Lung (tissue), 12 donors: ENCODE data around the gene KCND3. TPM values are rescaled to one million over a fixed set of nuclear protein-coding genes. Genes with fewer than 3 reads are reported as not detected.

ENCODE experiments used
- ATAC-seq: fragments of 200-7000 bp; cut with Tn5 transposase; one replicate; pipeline ENCODE4 v1.9.1; 2020; ENCODE audit warnings: moderate number of reproducible peaks; ENCODE audit not compliant: insufficient read depth, low FRiP score
- DNase-seq, 3 donors: peaks; one replicate each; pipeline ENCODE4 v3.0.0-alpha.2; 2013 to 2017
- H3K27ac ChIP-seq, 2 donors: one replicate each; pipeline ENCODE4 v1.5.1; 2013; ENCODE audit warnings: mild to moderate bottlenecking in 2 of 2, moderate library complexity in 2 of 2, control low read depth in 1 of 2, inconsistent platforms in 1 of 2, low read depth in 1 of 2, low read length in 1 of 2
- H3K27me3 ChIP-seq, 3 donors: one replicate each; pipeline ENCODE4 v1.5.1; 2013; ENCODE audit warnings: low read length in 2 of 3; ENCODE audit not compliant: control insufficient read depth in 3 of 3, insufficient read depth in 3 of 3
- H3K36me3 ChIP-seq, 4 donors: one replicate each; pipeline ENCODE4 v1.5.1; 2013; ENCODE audit warnings: low read length in 4 of 4, mild to moderate bottlenecking in 1 of 4, moderate library complexity in 1 of 4; ENCODE audit not compliant: control insufficient read depth in 4 of 4, insufficient read depth in 4 of 4
- H3K4me1 ChIP-seq, 5 donors: one replicate each; pipeline ENCODE4 v1.5.1; 2013; ENCODE audit warnings: low read length in 5 of 5, mild to moderate bottlenecking in 2 of 5, moderate library complexity in 1 of 5; ENCODE audit not compliant: control insufficient read depth in 5 of 5, insufficient read depth in 5 of 5
- H3K4me3 ChIP-seq: one replicate; pipeline ENCODE4 v1.5.1; 2013; ENCODE audit warnings: mild to moderate bottlenecking, control low read depth, moderate library complexity
- H3K9ac ChIP-seq, 2 donors: one replicate each; pipeline ENCODE4 v1.5.1; 2013; ENCODE audit warnings: low read length in 2 of 2, control low read depth in 1 of 2; ENCODE audit not compliant: insufficient read depth in 1 of 2
- H3K9me3 ChIP-seq, 4 donors: one replicate each; pipeline ENCODE4 v1.5.1; 2013; ENCODE audit warnings: low read length in 3 of 4, mild to moderate bottlenecking in 1 of 4, moderate library complexity in 1 of 4; ENCODE audit not compliant: control insufficient read depth in 4 of 4, insufficient read depth in 3 of 4
- CTCF ChIP-seq: IDR thresholded peaks from 2 replicates; pipeline ENCODE4 v1.5.1; 2012; ENCODE audit warnings: mild to moderate bottlenecking; ENCODE audit errors: control extremely low read depth, extremely low read depth
- WGBS, 2 donors: extraction: QIAGEN DNeasy Blood & Tissue Kit; methylation state at CpG; one replicate each; pipeline ENCODE4 v1.1.7; 2013; 5-methylcytosine and 5-hydroxymethylcytosine counted together
- polyA plus RNA-seq, 2 donors: library from polyadenylated mRNA; stranded (reverse); fragments of 200-250 nt; gene quantifications; one replicate each; pipeline ENCODE4 v1.2.1, GENCODE V29; 2013
- total RNA-seq, 2 donors: library from RNA; depleted of rRNA in 1 of 2; stranded (reverse); fragments of >200 nt in 1 of 2; gene quantifications; one replicate each; pipeline ENCODE4 v1.2.1, GENCODE V29; 2014 to 2021
- donor health status: control.
- donor health status: control.
- donor health status: Bipolar disorder and iron deficiency.
- donor health status: healthy.
- donor health status: DM: yes; HTN: yes; CAD: no.

KCND3 gene
- total and polyA plus RNA-seq, 4 donors, result 1.3 to 12.1 (median 4.9) TPM

- H3K27me3 ChIP-seq, result peaks cover 0 to 8% (median 4%) of the 10 kb centered on the region in 3 donors
- H3K9ac ChIP-seq, result no peak overlapping the region
- no peak overlapping the region for H3K27ac ChIP-seq
- peaks cover 0 to 4% (median 0%) of the 10 kb centered on the region in 5 donors for H3K4me1 ChIP-seq
- ATAC-seq (no peak), DNase-seq (no peak)
- H3K4me3 ChIP-seq, result no peak overlapping the region
- 78 to 86% methylated on average over 6 of the region's 6 CpGs for whole genome bisulfite sequencing, 2 donors
- TF ChIP-seq CTCF, result no peak
- no peaks in the 10 kb centered on the region for H3K9me3 ChIP-seq
- no peaks in the 10 kb centered on the region for H3K36me3 ChIP-seq
Measured at GRCh38 chr1:111867868-111868440, 121.5 kb downstream of the KCND3 start.

GRCh38 chr1:111864862-111865261, 124.6 kb downstream of the KCND3 start:
- no peak for TF ChIP-seq CTCF
- WGBS, 2 donors, result 2 to 8% methylated on average over 3 of the region's 3 CpGs
- Histone ChIP-seq H3K9me3 (no peaks in the 10 kb centered on the region), H3K36me3 (no peaks in the 10 kb centered on the region), H3K4me3 (no peak overlapping the region), H3K4me1 (peaks cover 0 to 7% (median 0%) of the 10 kb centered on the region in 5 donors), H3K9ac (no peak overlapping the region), H3K27ac (no peak overlapping the region), H3K27me3 (peaks cover 0 to 3% (median 0%) of the 10 kb centered on the region in 3 donors)
- DNase-seq, result peak in 1 of 3 donors; percentile 22
- ATAC-seq, result no peak

- no peaks in the 10 kb centered on the region for H3K36me3 ChIP-seq
- 78 to 80% methylated on average over 3 of the region's 3 CpGs for WGBS, 2 donors
Measured at GRCh38 chr1:111863401-111863800, 126.1 kb downstream of the KCND3 start.

More at GRCh38 chr1:111863401-111863800, 126.1 kb downstream of the KCND3 start:
- H3K27ac ChIP-seq, result no peak overlapping the region
- H3K9ac ChIP-seq, result no peak overlapping the region
- DNase-seq (no peak), ATAC-seq (no peak)
- H3K27me3 ChIP-seq, result peaks cover 0 to 3% (median 0%) of the 10 kb centered on the region in 3 donors
- H3K4me3 ChIP-seq, result no peak overlapping the region
- no peak for TF ChIP-seq CTCF
- peaks cover 0 to 7% (median 0%) of the 10 kb centered on the region in 5 donors for H3K4me1 ChIP-seq
- H3K9me3 ChIP-seq, result no peaks in the 10 kb centered on the region
